Smooth muscle cell of bladder (primary cell): ENCODE measurements around the gene KCNK1. TPM values are rescaled to one million over a fixed set of nuclear protein-coding genes. Genes with fewer than 3 reads are reported as not detected.

ENCODE experiments used
- total RNA-seq: library from RNA; depleted of rRNA; stranded (reverse); fragments of >200 nt; gene quantifications from 2 replicates; pipeline ENCODE4 v1.2.3, GENCODE V29; 2014

Gene KCNK1
- total RNA-seq: 6.7 and 9.5 TPM in 2 replicates

GRCh38 chr1:233613252-233614172, at the start of gene KCNK1:
Gene KCNK1, plus strand, starts transcription at chr1:233614106. Its CDS starts 66 bp downstream, at chr1:233614172.

